ENCODE measurements around the gene C18orf63. TPM values are rescaled to one million over a fixed set of nuclear protein-coding genes. Genes with fewer than 3 reads are reported as not detected.

C18orf63 gene
- total RNA-seq, 1 donor from 2014 or later: not detected

DNA sequence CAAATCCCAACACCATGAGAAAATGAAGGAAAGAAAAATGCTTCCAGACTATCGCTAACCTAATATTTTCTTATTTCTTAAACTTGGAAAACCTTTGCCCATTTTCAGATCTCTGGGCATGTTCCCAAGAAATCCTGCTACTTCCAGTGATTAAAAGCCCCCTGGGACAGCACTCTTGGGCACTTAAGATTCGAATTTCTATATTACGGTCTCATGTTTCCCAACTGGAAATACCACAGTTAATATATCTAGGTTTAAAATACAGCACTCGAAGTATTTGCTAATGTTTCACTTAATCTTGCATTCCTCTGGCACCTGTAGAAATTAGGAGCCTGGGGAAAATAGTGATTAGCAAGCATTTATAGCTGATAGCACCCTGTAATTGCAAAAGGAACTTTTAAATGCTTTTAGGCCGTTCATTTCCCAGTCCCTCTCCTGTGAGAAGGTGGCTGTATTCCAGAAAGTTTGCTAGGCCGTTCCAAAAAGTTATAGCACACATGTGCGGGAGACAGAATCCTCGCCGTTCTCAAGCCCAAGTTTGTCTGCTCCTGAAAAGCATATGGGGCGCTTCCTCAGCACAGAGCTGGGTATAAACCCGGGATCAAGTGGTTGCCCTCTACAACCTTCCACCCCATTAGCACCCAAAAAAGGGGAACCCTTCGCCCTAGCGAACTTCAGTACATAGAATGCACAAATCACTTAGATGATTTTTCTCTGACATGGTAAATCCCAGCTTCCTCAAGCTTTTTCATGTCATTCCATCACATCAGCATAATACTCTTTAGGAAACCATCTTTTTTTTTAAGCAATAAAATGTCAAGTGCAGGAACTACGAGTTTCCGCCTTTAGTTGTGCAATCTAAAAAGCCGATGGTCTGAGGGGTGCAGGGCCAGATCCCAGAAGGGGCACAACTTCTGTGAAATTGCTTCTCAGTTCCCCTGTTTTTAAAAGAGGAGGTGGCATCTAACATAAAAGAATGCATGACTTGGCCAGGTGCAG is 80.8 kb downstream of the C18orf63 start:
- FAIRE-seq: no peak
- no peak for DNase-seq (ENCODE audit: low read depth)

DNA sequence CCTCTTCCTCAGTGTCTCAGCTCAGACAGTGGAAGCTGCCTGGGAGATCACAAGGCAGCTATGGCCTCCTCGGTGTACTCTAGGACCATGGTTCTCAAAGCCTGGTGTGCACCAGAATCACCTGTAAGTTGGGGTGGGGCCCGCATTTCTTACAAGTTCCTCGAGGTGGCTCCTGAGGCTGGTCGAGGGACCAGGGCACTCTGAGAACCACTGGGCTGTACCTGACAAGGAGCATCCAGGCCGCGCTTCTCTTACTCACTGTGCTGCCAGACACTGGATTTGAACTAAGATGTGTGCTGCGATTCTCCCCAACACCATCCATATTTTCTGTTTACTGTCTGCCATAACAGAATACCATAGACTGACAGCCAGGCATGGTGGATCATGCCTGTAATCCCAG is 81.9 kb downstream of the C18orf63 start:
- FAIRE-seq: no peak
- DNase-seq (ENCODE audit: low read depth): no peak
- TF ChIP-seq, protein P1, sequence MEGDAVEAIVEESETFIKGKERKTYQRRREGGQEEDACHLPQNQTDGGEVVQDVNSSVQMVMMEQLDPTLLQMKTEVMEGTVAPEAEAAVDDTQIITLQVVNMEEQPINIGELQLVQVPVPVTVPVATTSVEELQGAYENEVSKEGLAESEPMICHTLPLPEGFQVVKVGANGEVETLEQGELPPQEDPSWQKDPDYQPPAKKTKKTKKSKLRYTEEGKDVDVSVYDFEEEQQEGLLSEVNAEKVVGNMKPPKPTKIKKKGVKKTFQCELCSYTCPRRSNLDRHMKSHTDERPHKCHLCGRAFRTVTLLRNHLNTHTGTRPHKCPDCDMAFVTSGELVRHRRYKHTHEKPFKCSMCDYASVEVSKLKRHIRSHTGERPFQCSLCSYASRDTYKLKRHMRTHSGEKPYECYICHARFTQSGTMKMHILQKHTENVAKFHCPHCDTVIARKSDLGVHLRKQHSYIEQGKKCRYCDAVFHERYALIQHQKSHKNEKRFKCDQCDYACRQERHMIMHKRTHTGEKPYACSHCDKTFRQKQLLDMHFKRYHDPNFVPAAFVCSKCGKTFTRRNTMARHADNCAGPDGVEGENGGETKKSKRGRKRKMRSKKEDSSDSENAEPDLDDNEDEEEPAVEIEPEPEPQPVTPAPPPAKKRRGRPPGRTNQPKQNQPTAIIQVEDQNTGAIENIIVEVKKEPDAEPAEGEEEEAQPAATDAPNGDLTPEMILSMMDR (IDR thresholded peaks at IDR 0.05; ENCODE audit: insufficient read depth, low read length, severe bottlenecking): peak; percentile 16
- Histone ChIP-seq H3K36me3 (ENCODE audit: control insufficient read depth, insufficient read depth, low read length) (no peaks in the 10 kb centered on the region), H3K27me3 (ENCODE audit: control insufficient read depth, insufficient read depth, low read length) (peaks cover 2% of the 10 kb centered on the region), H3K4me3 (ENCODE audit: low read depth, low read length) (no peak overlapping the region)

More for the DNA sequence above, 80.8 kb downstream of the C18orf63 start:
- no peak overlapping the region for H3K4me3 ChIP-seq (ENCODE audit: low read depth, low read length)
- H3K27me3 ChIP-seq (ENCODE audit: control insufficient read depth, insufficient read depth, low read length): peaks cover 2% of the 10 kb centered on the region
- H3K36me3 ChIP-seq (ENCODE audit: control insufficient read depth, insufficient read depth, low read length): no peaks in the 10 kb centered on the region
- TF ChIP-seq, protein P1 (IDR thresholded peaks at IDR 0.05; ENCODE audit: insufficient read depth, low read length, severe bottlenecking): no peak

- H3K4me3 ChIP-seq (ENCODE audit: low read depth, low read length): no peak overlapping the region
- TF ChIP-seq, protein P1 (IDR thresholded peaks at IDR 0.05; ENCODE audit: insufficient read depth, low read length, severe bottlenecking): no peak
- FAIRE-seq (no peak), DNase-seq (ENCODE audit: low read depth) (no peak)
- no peaks in the 10 kb centered on the region for H3K36me3 ChIP-seq (ENCODE audit: control insufficient read depth, insufficient read depth, low read length)
- peaks cover 2% of the 10 kb centered on the region for H3K27me3 ChIP-seq (ENCODE audit: control insufficient read depth, insufficient read depth, low read length)
These were observed 83.7 kb downstream of the C18orf63 start for GRCh38 chr18:74399091-74399887.

GRCh38 chr18:74400813-74401212 is 85.2 kb downstream of the C18orf63 start:
- TF ChIP-seq, protein P1 (IDR thresholded peaks at IDR 0.05; ENCODE audit: insufficient read depth, low read length, severe bottlenecking): no peak
- DNase-seq (ENCODE audit: low read depth) (no peak), FAIRE-seq (no peak)
- Histone ChIP-seq H3K36me3 (ENCODE audit: control insufficient read depth, insufficient read depth, low read length) (no peaks in the 10 kb centered on the region), H3K4me3 (ENCODE audit: low read depth, low read length) (no peak overlapping the region), H3K27me3 (ENCODE audit: control insufficient read depth, insufficient read depth, low read length) (peaks cover 2% of the 10 kb centered on the region)

- no peaks in the 10 kb centered on the region for H3K36me3 ChIP-seq (ENCODE audit: control insufficient read depth, insufficient read depth, low read length)
- TF ChIP-seq, protein P1 (IDR thresholded peaks at IDR 0.05; ENCODE audit: insufficient read depth, low read length, severe bottlenecking): no peak
- FAIRE-seq: no peak
- no peak overlapping the region for H3K4me3 ChIP-seq (ENCODE audit: low read depth, low read length)
- H3K27me3 ChIP-seq (ENCODE audit: control insufficient read depth, insufficient read depth, low read length): no peaks in the 10 kb centered on the region
- DNase-seq (ENCODE audit: low read depth): no peak
These were observed 87.3 kb downstream of the C18orf63 start for GRCh38 chr18:74402806-74403433.
